GM12891 (cell line): ENCODE results near the gene STC2.

Experiments
- POLR2A ChIP-seq: IDR thresholded peaks from 2 replicates; pipeline ENCODE4 v1.6.1; 2011; ENCODE audit warnings: low read depth, low read length, control low read depth
- POU2F2 ChIP-seq: IDR thresholded peaks from 2 replicates; pipeline ENCODE4 v1.6.1; 2011; ENCODE audit warnings: low read depth, mild to moderate bottlenecking, control low read depth, low read length, moderate library complexity

DNA sequence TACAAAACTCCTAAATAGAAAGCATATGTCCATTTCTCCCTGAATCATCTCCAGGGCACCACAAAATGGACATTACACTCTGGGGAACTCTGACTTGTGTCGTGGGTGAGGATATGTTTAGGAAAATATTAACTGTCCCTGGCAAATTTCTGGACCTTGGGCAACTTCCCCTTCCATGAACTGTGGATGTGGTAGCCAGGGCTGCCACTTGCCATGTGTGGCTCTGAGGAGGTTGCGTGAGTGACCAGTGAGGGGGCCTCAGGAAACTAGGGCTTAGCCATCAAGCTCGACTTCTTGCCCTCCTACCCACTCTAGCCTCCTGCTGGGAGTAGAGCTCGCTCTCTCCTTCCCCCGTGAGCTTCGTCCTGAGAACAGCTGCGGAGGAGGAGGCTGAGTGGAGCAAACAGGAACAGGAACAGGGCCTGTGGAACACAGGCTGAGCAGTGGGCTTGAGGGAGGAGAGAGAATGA is 13.8 kb upstream of the STC2 start:
- TF ChIP-seq POLR2A: no peak
- no peak for TF ChIP-seq POU2F2
